Adrenal gland (tissue), 5 donors: ENCODE measurements around the gene FMO2.

Experiments used
- CTCF ChIP-seq, 6 experiments: fragments of 450-650 bp in 4 of 6; fragments of 200-600 bp in 2 of 6; sonication (generic) in 1 of 6; IDR thresholded peaks; 1 replicate in 5 of 6; 2 replicates in 1 of 6; pipeline versions ENCODE4 v1.5.1 to v1.8.0; 2016 to 2021; ENCODE audit warnings: antibody characterized with exemption in 6 of 6, mild to moderate bottlenecking in 2 of 6, moderate library complexity in 1 of 6
- POLR2A ChIP-seq, 2 donors: fragments of 450-650 bp; IDR thresholded peaks; one replicate each; pipeline ENCODE4 v1.6.1; 2017; ENCODE audit warnings: antibody characterized with exemption in 2 of 2, mild to moderate bottlenecking in 2 of 2, moderate library complexity in 1 of 2
- donor health status: DM: no; HTN: no; CAD: no.

- TF ChIP-seq CTCF (IDR thresholded peaks at IDR 0.05) (no peak), POLR2A (IDR thresholded peaks at IDR 0.05) (no peak)
These were observed 33.6 kb downstream of the FMO2 start for GRCh38 chr1:171218661-171219060.
